ENCODE measurements around the gene MAPK8. TPM values are rescaled to one million over a fixed set of nuclear protein-coding genes. Genes with fewer than 3 reads are reported as not detected.

The MAPK8 gene
- total and polyA plus RNA-seq, 9 of the 15 experiments (the other 6 are each of a cell fraction or from before 2014, with no cell fraction given) = 6.4 to 159 (median 71.0) TPM

- TF ChIP-seq ARID4B (CRISPR knock-in tag; IDR thresholded peaks at IDR 0.05) (peak; percentile 89), HMGXB4 (CRISPR knock-in tag; IDR thresholded peaks at IDR 0.05) (peak; percentile 98), POLR2A (conservative IDR thresholded peaks at IDR 0.05) (peak; percentile 88), ZNF668 (CRISPR knock-in tag; IDR thresholded peaks at IDR 0.05) (0 out of 2 replicates have a peak, but pooled peaks have one; percentile 29), STAG1 (CRISPR knock-in tag; IDR thresholded peaks at IDR 0.05; ENCODE audit: borderline replicate concordance) (peak; percentile 77), PHF8 (IDR thresholded peaks at IDR 0.05; ENCODE audit: borderline replicate concordance, low read length) (peak; percentile 90; the same call in 1 of the 2 replicates), ZNF263 (CRISPR knock-in tag; IDR thresholded peaks at IDR 0.05; ENCODE audit: borderline replicate concordance) (peak; percentile 85), CBX5 (IDR thresholded peaks at IDR 0.05; ENCODE audit: borderline replicate concordance, low read depth) (no peak), ETV6 (IDR thresholded peaks at IDR 0.05; ENCODE audit: borderline replicate concordance in 1 of 2, low read depth in 2 of 2, low read length in 1 of 2) (no peak), ETV6 (CRISPR knock-in tag; IDR thresholded peaks at IDR 0.05; ENCODE audit: borderline replicate concordance) (peak; percentile 99), CREM (IDR thresholded peaks at IDR 0.05; ENCODE audit: low read depth) (peak; percentile 89), NR2C2 (CRISPR knock-in tag; IDR thresholded peaks at IDR 0.05) (peak; percentile 88), NR2C2 (tag; IDR thresholded peaks at IDR 0.05) (peak; percentile 91), CHD2 (IDR thresholded peaks at IDR 0.05; ENCODE audit: low read depth, low read length) (0 out of 2 replicates have a peak, but pooled peaks have one; percentile 29), GABPA (tag; conservative IDR thresholded peaks at IDR 0.05; ENCODE audit: low read depth) (peak; percentile 36; the same call in 1 of the 2 replicates), ZEB2 (IDR thresholded peaks at IDR 0.05) (no peak), EGR1 (conservative IDR thresholded peaks at IDR 0.05) (peak; percentile 41), CBX8 (IDR thresholded peaks at IDR 0.05; ENCODE audit: borderline replicate concordance, extremely low read depth, low read depth, low read length, poor library complexity, severe bottlenecking) (no peak), SMAD3 (CRISPR knock-in tag; conservative IDR thresholded peaks at IDR 0.05) (0 out of 2 replicates have a peak, but pooled peaks have one; percentile 55), ZNF280A (IDR thresholded peaks at IDR 0.05; ENCODE audit: low read depth, partially characterized antibody) (no peak)
These were observed at the start of gene MAPK8 (continued) for GRCh38 chr10:48306265-48306869.

Data from K562 (cell line).